Karpas-422 (cell line): ENCODE data around the gene GRIA3. TPM values are rescaled to one million over a fixed set of nuclear protein-coding genes. Genes with fewer than 3 reads are reported as not detected.
"Not testable (repeated sequence)": the region's sequence is repeated elsewhere in the genome, so short reads cannot be mapped to it uniquely, and the experiment has no call there.

Source experiments
- DNase-seq: peaks from one replicate; pipeline ENCODE4 v3.0.0-alpha.2; 2015
- H2AFZ ChIP-seq: fragments of 200-600 bp; sonication (generic); 2 replicates; pipeline ENCODE4 v1.6.1; 2014; ENCODE audit warnings: antibody characterized with exemption, low read length, mixed read lengths
- H3K27ac ChIP-seq: fragments of 200-600 bp; sonication (generic); 2 replicates; pipeline ENCODE4 v1.5.1; 2014; ENCODE audit warnings: mild to moderate bottlenecking, low read length, moderate library complexity
- H3K27me3 ChIP-seq: fragments of 200-600 bp; sonication (generic); 2 replicates; pipeline ENCODE4 v1.6.1; 2014; ENCODE audit warnings: low read length, mixed read lengths
- H3K36me3 ChIP-seq: fragments of 200-600 bp; sonication (generic); 2 replicates; pipeline ENCODE4 v1.6.1; 2014; ENCODE audit warnings: low read length, mixed read lengths; ENCODE audit not compliant: insufficient read depth
- H3K4me1 ChIP-seq: fragments of 200-600 bp; sonication (generic); 2 replicates; pipeline ENCODE4 v1.6.1; 2014; ENCODE audit warnings: mild to moderate bottlenecking, low read length, mixed read lengths
- H3K4me2 ChIP-seq: fragments of 200-600 bp; sonication (generic); 2 replicates; pipeline ENCODE4 v1.6.1; 2014; ENCODE audit warnings: low read length, low read depth, mild to moderate bottlenecking; ENCODE audit not compliant: poor library complexity, severe bottlenecking
- H3K4me3 ChIP-seq: fragments of 200-600 bp; sonication (generic); 2 replicates; pipeline ENCODE4 v1.5.1; 2014; ENCODE audit warnings: mild to moderate bottlenecking, antibody characterized with exemption, low read length, mixed read lengths
- H3K79me2 ChIP-seq: fragments of 200-600 bp; sonication (generic); 2 replicates; pipeline ENCODE4 v1.6.1; 2014; ENCODE audit warnings: mild to moderate bottlenecking, low read length, mixed read lengths
- H3K9ac ChIP-seq: fragments of 200-600 bp; sonication (generic); 2 replicates; pipeline ENCODE4 v1.6.0; 2014; ENCODE audit warnings: low read length
- H3K9me2 ChIP-seq: fragments of 200-600 bp; sonication (generic), shearing (Covaris generic); replicated peaks from 2 replicates; pipeline ENCODE4 v1.6.0; 2014; ENCODE audit warnings: mild to moderate bottlenecking, low read length, moderate library complexity; ENCODE audit not compliant: insufficient read depth
- H3K9me3 ChIP-seq: fragments of 300-700, 200-600 bp; sonication (generic); 2 replicates; pipeline ENCODE4 v1.6.1; 2014; ENCODE audit warnings: low read length, mixed read lengths
- H4K20me1 ChIP-seq: fragments of 200-600 bp; sonication (generic); 2 replicates; pipeline ENCODE4 v1.6.1; 2014; ENCODE audit warnings: mild to moderate bottlenecking, antibody characterized with exemption, low read length, low read depth; ENCODE audit not compliant: insufficient read depth
- total RNA-seq: library from RNA; depleted of rRNA; stranded (reverse); fragments of >200 nt; shearing (Covaris generic); gene quantifications from 2 replicates; pipeline ENCODE4 v1.2.3, GENCODE V29; 2014; ENCODE audit warnings: low replicate concordance

Gene GRIA3
- total RNA-seq, 1 experiment from 2014 or later, result not detected

DNA sequence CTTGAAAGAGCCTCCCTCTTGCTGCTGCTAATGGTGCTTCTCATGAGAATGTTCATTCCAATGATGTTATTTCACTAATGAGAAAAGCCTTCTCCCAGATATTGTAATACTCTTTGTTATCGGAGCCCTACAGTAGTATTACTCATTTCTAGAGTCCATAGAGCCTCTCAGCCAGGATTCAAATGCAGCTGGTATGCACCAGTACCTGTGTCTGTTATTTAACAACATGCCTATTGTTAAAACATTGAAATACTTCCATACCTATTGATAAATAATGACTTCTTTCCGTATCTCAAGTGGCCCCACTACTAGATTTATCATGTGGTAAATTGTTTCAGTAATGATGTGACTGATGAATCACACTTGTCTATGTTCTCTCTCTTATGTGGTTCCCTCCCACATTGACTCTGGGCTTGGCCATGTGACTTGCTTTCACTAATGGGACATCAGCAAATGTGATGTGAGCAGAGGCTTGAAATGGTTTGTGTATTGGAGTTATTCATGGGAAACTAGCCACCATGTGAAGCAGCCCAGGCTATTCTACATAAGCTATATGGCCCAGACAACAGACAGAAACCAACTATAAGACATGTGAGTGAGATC is 341.1 kb downstream of the GRIA3 start:
- Histone ChIP-seq H3K4me3 (no peak overlapping the region), H3K79me2 (no peaks in the 10 kb centered on the region), H3K27ac (no peak overlapping the region), H3K9me2 (no peaks in the 10 kb centered on the region), H3K4me1 (no peaks in the 10 kb centered on the region), H3K4me2 (no peak overlapping the region), H3K27me3 (no peaks in the 10 kb centered on the region), H3K36me3 (no peaks in the 10 kb centered on the region), H4K20me1 (no peaks in the 10 kb centered on the region), H3K9me3 (no peaks in the 10 kb centered on the region; the same call in 1 of the 2 replicates), H2AFZ (no peak overlapping the region), H3K9ac (no peak overlapping the region)
- no peak for DNase-seq

- not testable (repeated sequence) for DNase-seq, H3K9ac ChIP-seq, H4K20me1 ChIP-seq, H3K36me3 ChIP-seq, H3K9me2 ChIP-seq, H3K4me2 ChIP-seq, H3K27me3 ChIP-seq, H3K9me3 ChIP-seq, H3K4me1 ChIP-seq, H3K4me3 ChIP-seq, H2AFZ ChIP-seq, H3K27ac ChIP-seq, H3K79me2 ChIP-seq
Observed at GRCh38 chrX:123530726-123531125, 346.6 kb downstream of the GRIA3 start.
